HuH-7.5 (cell line): ENCODE results near the gene FBXW7.

Source experiments
- DNase-seq: peaks from one replicate; pipeline ENCODE4 v3.0.0; 2011; ENCODE audit warnings: low spot score

The FBXW7 gene

DNA sequence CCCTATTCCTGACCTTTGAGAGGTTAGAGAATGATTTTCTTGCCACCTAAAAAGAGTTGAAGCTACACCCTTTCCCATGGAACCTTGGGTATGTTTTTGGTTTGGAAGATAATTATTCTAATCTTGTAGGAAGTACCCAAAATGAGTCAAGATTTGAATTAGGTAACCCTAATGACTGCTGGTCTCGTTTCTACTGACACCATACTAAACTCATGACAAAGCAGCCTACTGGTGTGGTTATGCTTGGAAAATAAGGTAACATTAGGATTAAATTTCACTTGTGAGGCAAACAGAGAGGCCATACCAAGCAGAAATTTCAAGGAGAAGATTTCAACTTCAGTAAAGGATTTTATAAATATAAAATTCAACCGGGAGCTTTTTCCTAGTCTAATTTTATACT lies 107.9 kb downstream of the FBXW7 start:
- no peak for DNase-seq

DNA sequence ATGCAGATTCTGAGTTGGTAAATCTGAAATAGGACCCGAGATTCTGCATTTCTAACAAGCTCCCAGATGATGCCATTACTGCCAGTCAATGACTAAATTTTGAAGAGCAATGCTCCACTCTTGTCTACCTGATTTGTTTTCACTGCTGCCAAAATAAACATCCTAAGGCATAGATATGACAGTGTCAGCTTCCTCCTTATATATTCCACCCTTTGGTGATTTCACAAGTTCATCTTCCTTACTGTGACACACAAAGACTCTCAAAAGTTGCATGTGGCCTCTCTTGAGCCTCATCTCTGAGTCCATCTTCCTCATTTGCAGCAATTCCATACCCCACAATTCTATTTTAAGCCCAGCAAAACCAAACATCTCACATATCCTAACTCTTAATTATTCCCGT lies 110.9 kb downstream of the FBXW7 start:
- DNase-seq = no peak

DNA sequence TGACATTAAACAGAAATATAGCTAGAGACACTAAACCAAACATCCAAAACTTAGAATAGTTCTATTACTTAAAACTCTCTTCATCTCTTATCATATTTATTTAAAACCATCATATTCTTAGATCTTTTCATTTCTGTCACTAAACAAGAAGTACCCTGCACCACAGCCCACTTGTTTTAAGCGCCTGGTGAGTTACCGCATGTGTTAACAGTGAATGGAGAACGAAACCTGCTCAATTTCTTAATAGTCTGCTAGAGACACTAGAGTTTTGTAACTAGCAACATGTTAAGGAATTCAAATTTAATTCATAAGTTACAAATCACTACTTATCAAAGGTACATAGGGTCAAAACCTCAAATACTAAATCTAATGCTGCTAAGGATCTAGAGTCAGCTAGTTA lies 111.5 kb downstream of the FBXW7 start:
- DNase-seq = no peak

DNA sequence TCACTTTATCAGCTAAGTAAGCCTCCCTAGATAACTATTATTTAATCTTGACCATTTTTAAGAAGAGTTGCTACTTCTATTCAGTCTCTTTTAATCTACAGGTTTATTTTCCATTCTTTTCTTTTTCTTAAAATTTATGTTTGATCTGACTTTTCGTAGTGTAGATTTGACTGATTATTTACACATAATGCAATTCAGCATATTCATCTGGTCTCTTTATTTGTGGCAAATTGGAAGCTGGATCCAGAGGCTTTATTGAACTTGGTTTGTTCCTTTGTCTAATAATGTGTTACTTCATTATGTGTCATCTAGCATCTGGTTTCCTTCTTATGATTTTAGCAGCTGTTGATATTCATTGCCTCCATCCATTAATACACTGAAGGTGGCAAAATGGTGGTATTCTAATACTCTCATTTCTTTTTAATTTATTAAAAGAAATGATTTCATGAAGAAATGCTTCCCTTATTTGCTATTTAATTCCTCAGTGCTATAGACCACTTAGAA lies 113.0 kb downstream of the FBXW7 start:
- DNase-seq = no peak

DNA sequence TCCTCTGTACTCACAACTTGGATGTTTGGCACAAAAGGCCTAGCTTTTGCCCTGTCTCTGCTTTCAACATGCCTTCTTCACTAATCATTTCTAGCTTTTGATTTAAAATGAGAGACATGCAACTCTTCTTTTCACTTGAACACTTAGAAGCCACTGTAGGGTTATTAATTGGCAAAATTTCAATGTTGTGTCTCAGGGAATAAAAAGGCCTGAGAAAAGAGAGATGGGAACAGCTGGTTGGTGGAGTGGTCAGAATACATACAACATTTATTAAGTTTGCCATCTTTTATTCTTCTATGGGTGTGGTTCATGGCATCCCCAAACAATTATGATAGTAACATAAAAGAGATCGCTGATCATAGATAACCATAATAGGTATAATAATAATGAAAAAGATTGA lies 114.3 kb downstream of the FBXW7 start:
- DNase-seq = no peak

DNA sequence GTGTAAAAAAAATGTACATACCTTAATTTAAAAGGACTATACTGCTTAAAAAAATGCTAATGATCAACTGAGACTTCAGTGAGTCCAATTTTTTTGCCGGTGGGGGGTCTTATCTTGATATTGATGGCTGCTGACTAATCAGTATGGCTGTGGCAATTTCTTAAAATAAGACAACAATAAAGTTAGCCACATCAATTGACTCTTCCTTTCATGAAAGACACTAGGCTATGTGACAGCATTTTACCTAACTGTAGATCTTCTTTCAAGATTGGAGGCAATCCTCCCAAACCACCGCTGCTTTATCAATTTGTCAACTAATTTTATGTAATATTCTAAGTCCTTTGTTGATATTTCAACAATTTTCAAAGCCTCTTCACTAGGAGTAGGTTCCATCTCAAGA lies 116.1 kb downstream of the FBXW7 start:
- DNase-seq = no peak

DNA sequence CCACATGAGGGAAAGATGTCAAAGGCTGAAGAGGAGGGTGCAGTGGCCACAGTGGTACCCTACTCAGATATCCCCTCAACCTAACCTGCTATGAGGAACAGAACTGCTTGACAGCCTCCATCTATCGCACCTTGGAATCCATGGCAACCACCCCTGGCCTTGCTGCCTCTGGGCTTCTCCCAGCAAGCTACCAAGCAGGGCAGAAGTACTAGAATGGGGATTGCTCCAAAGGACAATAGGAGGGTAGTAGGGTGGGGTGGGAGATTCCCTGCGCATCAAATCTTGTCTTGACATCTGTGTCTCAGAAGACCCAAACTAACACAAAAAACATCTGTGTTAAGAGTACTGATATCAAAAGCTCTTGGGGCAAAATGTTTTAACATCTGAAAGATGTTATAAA lies 118.2 kb downstream of the FBXW7 start:
- DNase-seq = no peak

DNA sequence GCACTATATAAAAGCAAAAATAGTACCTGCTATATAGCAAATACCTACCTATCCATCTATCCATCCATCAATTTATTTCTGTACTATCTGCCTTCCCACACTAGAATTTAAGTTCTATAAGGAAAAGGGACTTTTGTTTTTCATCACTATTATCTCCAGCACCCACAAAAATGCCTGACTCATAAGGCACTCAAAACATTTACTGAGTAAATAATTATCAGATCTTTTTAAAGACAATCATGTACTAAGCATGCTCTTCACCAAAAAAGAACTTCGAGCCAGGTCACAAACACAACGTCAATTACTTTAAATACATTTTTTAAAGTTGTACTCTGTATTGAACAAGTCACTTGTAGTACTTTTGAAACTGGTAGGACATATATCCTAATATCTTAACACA lies 119.9 kb downstream of the FBXW7 start:
- DNase-seq = no peak

DNA sequence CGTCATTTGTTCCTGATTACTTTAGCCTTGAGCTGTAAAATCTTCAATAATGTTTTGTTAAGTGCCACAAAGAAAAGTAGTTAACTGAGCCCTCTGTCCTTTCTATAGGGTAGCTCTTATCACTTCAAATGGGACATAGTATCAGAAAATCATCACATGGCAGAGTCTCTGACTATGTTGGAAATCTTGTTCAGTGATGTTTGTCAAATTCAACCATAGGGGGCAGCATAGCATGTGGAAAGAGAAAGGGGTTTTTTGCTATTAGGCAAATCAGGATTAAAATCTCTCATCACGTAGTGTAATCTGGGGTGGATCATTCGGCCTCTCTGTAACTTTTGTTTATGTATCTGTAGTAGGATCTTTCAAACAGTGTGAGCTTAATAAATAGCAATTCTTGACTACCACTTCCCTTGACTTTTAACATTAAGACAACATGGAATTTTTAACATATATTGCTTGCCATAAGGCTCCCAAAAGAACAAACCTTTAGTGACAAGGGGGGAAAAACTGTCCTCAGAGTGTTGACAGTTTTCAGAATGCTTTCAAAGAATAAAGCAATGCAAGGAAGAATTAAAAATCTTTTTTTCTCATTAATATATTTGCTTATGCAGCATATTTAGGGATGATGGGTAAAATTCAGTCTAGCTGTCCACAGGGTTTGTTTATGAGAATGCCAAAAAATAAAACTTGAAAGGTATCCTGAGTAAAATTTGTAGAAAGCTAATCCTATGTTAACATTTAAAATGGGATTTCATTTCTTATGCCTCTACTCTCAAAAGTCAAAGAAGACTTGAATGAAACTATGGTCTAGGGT lies 127.2 kb downstream of the FBXW7 start:
- no peak for DNase-seq

DNA sequence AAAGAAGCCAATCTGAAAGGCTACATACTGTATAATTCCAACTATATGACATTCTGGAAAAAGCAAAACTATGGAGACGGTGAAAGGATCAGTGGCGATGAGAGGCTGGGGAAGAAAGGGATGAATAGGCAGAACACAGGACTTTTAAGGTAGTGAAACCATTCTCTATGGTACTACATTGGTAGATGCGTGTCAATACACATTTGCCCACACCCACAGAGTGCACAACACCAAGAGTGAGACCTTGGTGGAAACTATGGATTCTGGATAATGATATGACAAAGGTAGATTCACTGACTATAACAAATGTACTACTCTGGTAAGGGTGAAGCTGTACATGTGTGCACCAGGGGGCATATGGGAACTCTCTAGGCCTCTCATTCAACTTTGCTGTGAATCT lies 134.5 kb downstream of the FBXW7 start:
- no peak for DNase-seq

DNA sequence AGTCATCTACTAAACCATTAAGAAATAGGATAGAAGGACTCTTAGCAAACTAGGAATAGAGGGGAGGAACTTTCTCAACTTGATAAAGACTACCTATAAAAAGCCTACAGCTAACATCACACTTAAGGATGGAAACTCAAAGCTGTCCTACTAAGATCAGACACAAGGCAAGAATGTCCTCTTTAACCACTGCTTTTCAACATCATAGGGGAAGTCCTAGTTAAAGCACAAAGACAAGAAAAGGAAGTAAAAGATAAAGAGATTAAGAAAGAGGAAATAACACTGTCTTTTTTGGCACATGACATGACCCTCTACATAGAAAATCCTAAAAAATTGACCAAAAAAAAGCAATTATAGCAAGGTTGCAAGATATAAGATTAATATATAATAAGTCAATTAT lies 136.6 kb downstream of the FBXW7 start:
- DNase-seq = no peak

DNA sequence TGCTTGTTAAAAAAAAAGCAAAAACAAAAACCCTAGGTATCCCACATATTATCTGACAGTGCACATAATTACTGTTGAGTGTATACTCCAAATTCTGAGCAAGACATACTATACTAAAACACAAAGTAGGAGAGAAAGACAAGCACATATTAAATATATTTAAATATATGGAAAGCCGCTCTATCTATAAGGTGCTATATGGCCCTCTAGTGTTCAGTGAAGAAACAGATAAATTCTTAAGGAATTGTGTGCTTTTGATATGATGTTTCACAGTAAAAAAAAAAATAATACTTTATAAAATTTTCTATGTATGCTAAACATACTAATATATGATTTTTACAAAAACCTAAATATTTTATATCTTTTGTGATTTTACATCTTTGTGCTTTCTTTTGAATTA lies 137.8 kb downstream of the FBXW7 start:
- no peak for DNase-seq

DNA sequence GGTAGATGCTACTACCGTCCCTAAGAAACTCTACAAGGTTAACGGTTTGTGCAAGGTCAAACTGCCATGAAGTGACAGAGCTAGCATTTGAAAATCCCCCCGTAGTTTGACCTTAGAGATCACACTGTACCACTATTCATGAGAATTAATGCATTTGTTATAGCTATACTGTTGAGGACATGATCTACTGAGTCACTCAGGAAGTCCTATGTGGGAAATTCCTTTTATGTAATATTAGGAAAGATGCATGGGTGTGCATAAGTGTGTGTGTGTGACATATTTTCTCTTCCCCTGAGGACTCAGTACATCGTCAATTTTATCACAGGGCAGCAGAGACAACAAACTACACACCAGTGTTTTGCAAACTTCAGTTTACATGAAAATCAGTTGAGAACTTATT lies 141.1 kb downstream of the FBXW7 start:
- DNase-seq = no peak

DNA sequence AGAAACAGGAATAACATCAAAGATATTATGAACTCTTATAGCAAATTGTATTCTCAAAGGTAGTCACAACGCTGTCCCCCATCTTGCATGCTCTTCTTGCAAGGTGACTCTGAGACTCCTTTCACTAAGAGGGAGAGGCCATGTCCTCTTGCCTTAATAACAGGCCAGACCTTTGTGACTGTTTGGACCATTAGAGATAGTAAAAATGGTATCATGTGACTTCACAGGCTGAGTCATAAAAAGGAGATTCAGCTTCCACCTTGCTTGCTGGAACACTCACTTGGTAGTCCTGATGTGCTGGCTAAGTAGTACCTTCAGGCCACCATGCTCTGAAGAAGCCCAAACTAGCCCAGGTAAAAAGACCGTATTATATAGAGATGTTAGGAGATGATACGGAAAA lies 143.8 kb downstream of the FBXW7 start:
- no peak for DNase-seq

DNA sequence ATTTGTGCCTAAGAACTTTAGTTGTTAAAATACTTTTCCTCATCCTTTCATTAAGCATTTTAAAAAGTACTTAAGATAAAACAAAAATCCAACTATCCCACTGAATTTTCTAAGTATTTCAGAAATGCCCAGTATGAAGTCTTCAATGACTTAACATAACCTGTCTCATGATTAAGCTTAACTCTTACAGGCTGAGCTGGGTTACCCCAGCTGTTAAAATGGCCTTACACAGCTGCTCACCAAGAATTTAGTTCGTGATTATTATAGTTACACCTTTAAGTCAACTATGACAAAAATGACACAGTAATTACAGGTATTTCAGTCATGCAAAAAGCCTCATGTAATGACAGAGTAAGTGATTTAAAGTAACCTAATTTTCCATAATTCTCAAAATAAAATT lies 145.7 kb downstream of the FBXW7 start:
- no peak for DNase-seq

DNA sequence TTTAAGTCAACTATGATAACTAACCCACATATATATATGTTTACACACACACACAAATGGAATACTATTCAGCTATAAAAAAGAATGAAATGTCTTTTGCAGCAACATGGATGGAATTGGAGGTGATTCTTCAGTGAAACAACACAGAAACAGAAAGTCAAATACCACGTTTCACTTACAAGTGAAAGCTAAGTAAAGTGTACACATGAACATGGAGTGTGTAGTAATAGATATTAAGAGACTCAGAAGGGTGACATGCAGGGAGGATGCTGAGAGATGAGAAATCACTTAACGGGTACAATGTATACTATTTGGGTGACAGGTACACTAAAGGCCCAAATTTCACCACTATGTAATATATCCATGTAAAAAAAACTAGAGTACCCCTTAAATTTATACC lies 146.5 kb downstream of the FBXW7 start:
- DNase-seq = no peak

DNA sequence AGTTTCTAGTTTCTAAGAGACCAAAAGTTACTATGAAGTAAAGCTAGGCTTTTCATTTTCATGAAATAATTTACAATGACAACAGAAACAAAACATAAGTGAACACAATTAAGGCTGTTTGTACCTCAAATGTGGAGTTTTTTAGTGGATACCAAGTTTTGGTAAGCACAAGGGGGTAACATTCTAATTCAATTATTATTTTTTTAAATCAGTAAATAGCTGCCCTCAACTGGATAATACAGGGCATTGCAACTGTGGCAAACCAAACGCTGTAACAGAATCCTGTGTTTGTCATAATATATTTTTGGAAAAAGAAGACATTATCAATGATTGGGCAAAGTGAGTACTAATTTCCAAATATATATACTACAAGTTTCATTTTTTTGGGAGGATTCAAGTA lies 150.3 kb downstream of the FBXW7 start:
- DNase-seq = no peak

DNA sequence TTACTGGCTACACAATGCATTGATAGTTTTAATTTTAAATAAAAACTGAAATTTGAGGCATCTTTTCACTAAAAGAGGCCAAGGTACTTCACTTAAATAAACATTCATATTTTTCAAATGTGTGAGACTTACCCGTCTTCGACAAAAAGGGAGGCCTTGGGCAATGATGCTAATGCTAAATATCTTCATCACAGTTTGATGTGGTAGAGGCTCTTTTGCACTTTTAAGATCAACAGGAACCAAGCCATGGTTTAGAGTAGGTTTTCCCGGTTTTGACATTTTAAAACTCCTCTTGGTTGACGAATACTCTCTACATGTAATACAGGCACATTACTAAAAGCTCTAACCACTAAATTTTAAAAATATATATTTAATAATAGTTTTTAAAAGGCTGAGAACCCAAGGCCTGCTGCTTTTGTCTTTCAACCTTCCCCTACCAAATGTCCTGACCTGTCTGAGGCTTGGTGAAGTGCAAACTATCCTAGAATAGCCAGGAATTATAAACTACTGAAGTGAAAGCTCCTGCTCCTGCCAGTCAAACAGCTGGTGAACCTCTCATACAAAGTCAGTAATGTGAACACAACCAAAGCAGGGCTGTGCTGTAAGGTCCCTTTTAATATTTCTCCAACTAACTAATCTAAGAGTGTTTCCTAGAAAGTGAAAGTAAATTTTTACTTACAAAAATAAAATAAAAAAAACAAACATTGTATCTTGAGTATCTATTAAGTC lies 153.7 kb downstream of the FBXW7 start:
- no peak for DNase-seq

DNA sequence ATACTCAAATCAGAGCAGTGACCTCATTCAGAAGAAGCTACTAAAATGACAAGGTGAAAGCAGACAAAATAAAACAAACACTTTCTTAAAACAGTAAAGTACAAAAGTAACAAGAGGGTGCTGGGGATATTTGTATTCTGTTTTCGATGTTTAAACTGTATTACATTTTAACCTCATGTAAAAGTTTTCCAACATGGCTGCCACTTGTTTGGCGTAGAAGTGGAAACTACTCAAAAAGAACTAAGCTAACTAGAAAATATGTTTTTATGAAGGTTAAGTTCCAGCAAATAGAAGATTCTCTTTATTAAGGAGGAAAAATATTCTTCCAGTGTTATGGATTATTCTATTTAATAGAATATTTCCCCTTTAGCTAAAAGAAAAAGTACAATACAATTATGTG lies 155.0 kb downstream of the FBXW7 start:
- DNase-seq = no peak

DNA sequence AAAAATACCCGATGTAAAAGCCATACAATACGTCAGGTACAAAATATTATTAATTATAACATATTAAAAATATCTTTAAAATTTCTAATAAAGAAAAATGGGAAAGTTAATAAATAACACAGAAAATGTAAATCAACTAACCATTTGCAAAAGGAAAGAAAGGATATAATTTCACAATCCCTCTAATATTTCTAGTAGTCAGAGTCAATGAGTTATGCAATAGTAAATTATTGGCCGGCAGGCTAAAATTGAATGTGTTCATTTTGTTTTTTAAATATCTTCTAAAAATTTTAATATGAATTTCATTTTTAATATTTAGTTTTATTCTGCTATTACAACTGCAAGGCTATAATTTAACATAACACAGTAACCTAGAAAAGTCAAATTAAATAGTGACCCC lies 155.7 kb downstream of the FBXW7 start:
- no peak for DNase-seq

DNA sequence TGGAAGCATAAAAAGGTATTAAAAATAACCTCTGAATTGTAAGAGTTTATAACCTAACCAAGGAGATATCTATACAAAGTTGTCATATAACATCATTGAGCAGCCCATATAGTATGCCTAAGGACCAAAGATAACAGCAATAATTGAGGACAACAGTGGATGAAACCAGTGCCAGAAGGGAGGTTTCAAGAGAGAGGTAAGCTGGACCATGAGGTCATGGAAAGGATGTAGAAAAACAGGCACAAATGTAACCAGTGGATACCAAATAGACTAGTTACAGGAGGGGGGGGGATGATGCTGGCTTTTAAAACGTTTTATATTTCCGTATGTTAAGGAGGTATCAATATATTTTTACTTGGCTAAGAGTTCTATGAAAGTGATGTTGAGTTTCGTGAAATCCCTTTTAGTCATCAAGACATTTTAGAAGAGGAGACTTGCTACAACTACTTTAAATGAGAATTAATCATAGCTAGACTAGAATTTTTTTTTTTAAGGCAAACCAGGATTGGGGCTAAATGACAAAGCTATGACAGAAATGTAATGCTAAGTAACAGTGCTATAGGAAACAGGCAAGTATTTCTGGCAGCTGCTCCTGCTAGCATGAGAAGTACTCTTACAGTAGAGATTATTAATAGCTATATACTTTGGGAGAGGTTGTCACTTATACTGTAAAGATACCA lies 161.1 kb downstream of the FBXW7 start:
- DNase-seq = no peak

DNA sequence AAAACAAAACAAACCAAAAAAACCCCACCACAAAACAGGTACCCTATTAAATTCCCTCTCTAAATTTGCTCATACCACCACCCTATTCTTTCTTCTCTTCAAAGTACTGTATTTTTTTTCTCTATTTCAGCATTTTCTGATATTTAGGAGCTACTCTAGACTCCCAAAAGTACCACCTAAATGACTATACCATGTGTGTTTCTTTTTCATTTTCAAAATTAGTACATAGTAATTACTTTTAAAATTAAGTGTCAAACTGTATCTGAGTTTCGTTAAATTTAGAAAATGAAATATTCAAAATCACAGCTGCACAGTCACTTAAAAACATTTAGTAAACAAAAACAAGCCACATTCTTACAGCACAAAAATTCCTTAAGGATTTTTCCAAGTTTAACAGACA lies 161.7 kb downstream of the FBXW7 start:
- DNase-seq = no peak

DNA sequence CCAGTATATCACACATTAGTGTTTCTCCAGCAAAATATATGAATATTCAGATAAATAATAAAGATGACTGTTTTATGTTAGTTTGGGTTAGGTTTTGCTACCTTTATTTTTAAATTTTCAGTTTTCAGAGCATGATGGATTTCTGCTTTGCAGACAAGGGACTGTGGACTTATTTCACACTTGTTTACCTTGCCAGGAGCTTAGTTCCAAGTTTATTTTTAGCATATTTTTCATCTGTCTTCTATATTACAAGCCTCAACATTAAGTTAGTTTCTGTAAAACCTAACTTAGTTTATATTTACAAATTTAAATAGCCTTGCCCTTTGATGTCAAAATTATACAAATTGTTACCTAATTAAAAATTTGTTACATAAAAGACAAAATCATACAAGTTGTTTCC lies 163.4 kb downstream of the FBXW7 start:
- DNase-seq = no peak
